Right cardiac atrium (tissue), 5 donors: ENCODE measurements around the gene SH3GL2. TPM values are rescaled to one million over a fixed set of nuclear protein-coding genes. Genes with fewer than 3 reads are reported as not detected.

Experiments
- ATAC-seq, 2 donors: fragments of 200-7000 bp; cut with Tn5 transposase; one replicate each; pipeline versions ENCODE4 v1.8.0 to v1.9.1; 2020; ENCODE audit warnings: moderate library complexity in 2 of 2, mild to moderate bottlenecking in 1 of 2
- DNase-seq, 3 donors: peaks; one replicate each; pipeline ENCODE4 v3.0.0-alpha.2; 2020
- H3K27ac ChIP-seq: one replicate; pipeline ENCODE4 v1.5.1; 2013; ENCODE audit warnings: mild to moderate bottlenecking, low read length, control low read depth, moderate library complexity
- H3K27me3 ChIP-seq: one replicate; pipeline ENCODE4 v1.6.1; 2013; ENCODE audit not compliant: control insufficient read depth, insufficient read depth
- H3K4me1 ChIP-seq: one replicate; pipeline ENCODE4 v1.6.1; 2013; ENCODE audit warnings: low read length; ENCODE audit not compliant: control insufficient read depth, insufficient read depth
- H3K4me3 ChIP-seq: one replicate; pipeline ENCODE4 v1.5.1; 2013; ENCODE audit warnings: low read length, control low read depth
- H3K9me3 ChIP-seq: one replicate; pipeline ENCODE4 v1.6.1; 2013; ENCODE audit warnings: low read length; ENCODE audit not compliant: control insufficient read depth
- WGBS: extraction: QIAGEN DNeasy Blood & Tissue Kit; methylation state at CpG from one replicate; pipeline ENCODE4 v1.1.7; 2013; 5-methylcytosine and 5-hydroxymethylcytosine counted together
- intact Hi-C, 4 donors: fragments of 100-400 bp; cut with DNase I; formaldehyde crosslinking; loops; one replicate each; pipeline versions ENCODE4 v1.11.0 to v1.14.0; 2022 to 2023
- long read RNA-seq, 4 donors: library from polyadenylated mRNA; unstranded; transcript quantifications; one replicate each; pipeline ENCODE4 v2.0.0, GENCODE V29; 2020 to 2021
- polyA plus RNA-seq: library from polyadenylated mRNA; stranded (reverse); fragments of 200-250 nt; gene quantifications from one replicate; pipeline ENCODE4 v1.2.3, GENCODE V29; 2013
- total RNA-seq, 4 donors: library from RNA; stranded (reverse); fragmentation: NEBNext Ultra II Directional; extraction: Animal tissue kit (Norgen Biotek cat#: 25700); gene quantifications; one replicate each; pipeline ENCODE4 v1.2.1, GENCODE V29; 2021
- donor health status: healthy with polysubstance abuse.
- donor health status: DM: no; HTN: yes; CAD: no.
- donor health status: DM: no; HTN: no; CAD: no.
- donor health status: DM: no; HTN: yes; CAD: no; lungs with severe emphysema.
- donor health status: DM: yes; HTN: yes; CAD: no.

Gene SH3GL2
- under 1 TPM in 1 of 4 donors, not detected in 3; 0.14 TPM for total RNA-seq
- 0.07 TPM for polyA plus RNA-seq
- long read RNA-seq, donor 1, result 0 reads
- long read RNA-seq, donor 2, result 0 reads
- long read RNA-seq, donor 3, result 0 reads
- long read RNA-seq, donor 4, result 0 reads

DNA sequence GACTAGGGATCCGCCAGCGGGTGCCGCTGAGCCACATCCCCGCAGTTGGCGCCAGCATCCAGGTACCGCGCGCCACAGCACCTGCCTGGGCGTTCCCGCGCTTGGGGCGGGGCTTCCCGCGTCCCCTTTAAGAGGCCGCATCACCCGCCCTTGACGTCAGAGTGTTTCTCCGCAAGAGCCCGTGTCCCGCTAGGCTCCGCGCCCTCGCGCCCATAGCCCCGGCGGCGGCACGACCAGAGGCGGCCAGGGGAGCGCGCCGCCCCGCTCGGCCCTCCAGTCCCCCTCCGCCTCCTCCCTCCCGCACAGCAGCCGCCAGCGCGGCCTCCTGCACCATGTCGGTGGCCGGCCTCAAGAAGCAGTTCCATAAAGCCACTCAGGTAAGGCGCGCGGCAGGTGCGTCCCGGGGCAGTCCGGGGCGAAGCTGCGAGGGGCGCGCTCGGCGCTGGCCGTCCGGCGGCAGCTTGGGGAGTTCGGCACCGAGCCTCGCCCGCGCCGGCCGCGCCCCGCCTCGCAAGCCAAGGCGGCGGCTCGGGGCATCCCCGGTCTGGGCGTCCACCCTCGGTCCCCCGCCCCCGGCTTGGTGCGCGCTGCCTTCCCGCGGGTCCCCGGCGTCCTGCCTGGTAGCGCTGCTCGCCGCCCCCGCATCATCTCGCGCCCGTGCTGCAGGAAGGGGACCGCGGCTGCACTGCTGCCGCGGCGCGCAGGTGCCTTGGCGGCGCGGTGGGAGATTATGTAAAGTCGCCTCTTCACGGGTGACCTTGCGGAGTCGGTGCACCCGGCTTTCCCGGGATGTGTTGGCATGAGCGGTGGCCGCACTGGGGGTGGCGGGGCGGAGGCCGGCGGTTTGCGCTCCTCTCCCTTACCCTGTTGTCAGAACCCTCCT lies at the start of gene SH3GL2:
TSS of gene SH3GL2 (plus strand) at position 156 of the 883 bp plus-strand sequence.
- ATAC-seq (peak; percentile 43 to 44), DNase-seq (peak; percentile 13 to 49 (median 43))
- WGBS, result 1% methylated on average over 109 of the region's 109 CpGs
- peaks cover 3% of the 10 kb centered on the region for H3K27me3 ChIP-seq
- no peak within 1 kb of the TSS for H3K27ac ChIP-seq
- intact Hi-C loops, result no loop called here
- no peaks in the 10 kb centered on the region for H3K9me3 ChIP-seq
- peak within 1 kb of the TSS; percentile 39 for H3K4me3 ChIP-seq
- no peaks in the 10 kb centered on the region for H3K4me1 ChIP-seq

GRCh38 chr9:17531642-17532254 lies 47.1 kb upstream of the SH3GL2 start:
- ATAC-seq (no peak), DNase-seq (peak in 2 of 3 donors; percentile 20 to 66)
- no peaks in the 10 kb centered on the region for H3K27me3 ChIP-seq
- H3K27ac ChIP-seq, result no peak overlapping the region
- intact Hi-C loops, result loop anchor here in 3 of 4 donors (5.0 to 10.0 kb wide), 4 partner anchors 271 to 683 kb away; no protein-coding TSS in a partner anchor
- no peaks in the 10 kb centered on the region for H3K9me3 ChIP-seq
- H3K4me3 ChIP-seq, result no peak overlapping the region
- H3K4me1 ChIP-seq, result no peaks in the 10 kb centered on the region
- 44% methylated on average over 10 of the region's 10 CpGs for WGBS

- H3K4me1 ChIP-seq, result no peaks in the 10 kb centered on the region
- H3K27me3 ChIP-seq, result no peaks in the 10 kb centered on the region
- H3K27ac ChIP-seq, result no peak overlapping the region
- no peak overlapping the region for H3K4me3 ChIP-seq
- 80% methylated on average over 6 of the region's 6 CpGs for WGBS
- DNase-seq, result no peak
- ATAC-seq, result no peak
- no peaks in the 10 kb centered on the region for H3K9me3 ChIP-seq
- intact Hi-C loops, result loop anchor here in 3 of 4 donors (5.0 to 10.0 kb wide), 4 partner anchors 270 to 682 kb away; no protein-coding TSS in a partner anchor
These were observed 46.4 kb upstream of the SH3GL2 start for GRCh38 chr9:17532461-17532860.

DNA sequence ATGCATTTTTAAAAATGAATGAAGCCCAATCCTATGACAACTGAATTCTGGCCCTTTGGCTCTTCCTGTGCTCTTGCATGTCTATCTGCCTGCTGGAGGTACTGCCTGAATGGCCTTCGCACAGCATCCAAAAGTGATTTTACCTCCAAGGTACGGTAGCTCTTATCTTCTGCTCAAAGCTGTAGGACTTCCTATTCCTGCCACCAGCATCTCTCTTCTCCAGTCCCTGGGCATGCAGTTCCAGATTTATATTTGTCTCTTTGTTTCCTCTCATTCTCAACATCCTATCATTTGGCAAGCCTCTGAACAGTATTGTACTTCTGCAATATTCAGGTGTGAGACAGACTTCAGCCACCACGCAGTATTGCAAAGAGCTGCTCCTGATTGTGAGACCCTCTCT lies 43.7 kb upstream of the SH3GL2 start:
- no peak overlapping the region for H3K4me3 ChIP-seq
- ATAC-seq (no peak), DNase-seq (no peak)
- H3K9me3 ChIP-seq, result no peaks in the 10 kb centered on the region
- intact Hi-C loops, result loop anchor here in 2 of 4 donors (10.0 kb wide), 2 partner anchors 270 to 680 kb away; no protein-coding TSS in a partner anchor
- WGBS, result 72% methylated on average over 3 of the region's 3 CpGs
- no peaks in the 10 kb centered on the region for H3K4me1 ChIP-seq
- no peak overlapping the region for H3K27ac ChIP-seq
- no peaks in the 10 kb centered on the region for H3K27me3 ChIP-seq

- Histone ChIP-seq H3K9me3 (no peaks in the 10 kb centered on the region), H3K4me1 (no peaks in the 10 kb centered on the region), H3K27me3 (no peaks in the 10 kb centered on the region), H3K27ac (no peak overlapping the region), H3K4me3 (no peak overlapping the region)
- no peak for ATAC-seq
- DNase-seq, result no peak
- intact Hi-C loops, result loop anchor here in 2 of 4 donors (10.0 kb wide), 2 partner anchors 269 to 679 kb away; no protein-coding TSS in a partner anchor
- WGBS, result 90% methylated on average over 7 of the region's 7 CpGs
These were observed 42.8 kb upstream of the SH3GL2 start for GRCh38 chr9:17536027-17536426.

- Histone ChIP-seq H3K4me3 (no peak overlapping the region), H3K4me1 (no peaks in the 10 kb centered on the region), H3K9me3 (peaks cover 2% of the 10 kb centered on the region), H3K27ac (no peak overlapping the region), H3K27me3 (no peaks in the 10 kb centered on the region)
- ATAC-seq (no peak), DNase-seq (no peak)
- WGBS, result 76% methylated on average over 2 of the region's 2 CpGs
- intact Hi-C loops, result no loop called here
These were observed 27.8 kb upstream of the SH3GL2 start for GRCh38 chr9:17551023-17551422.

- WGBS, result 55% methylated on average over 4 of the region's 4 CpGs
- no peak overlapping the region for H3K4me3 ChIP-seq
- H3K9me3 ChIP-seq, result no peaks in the 10 kb centered on the region
- H3K27ac ChIP-seq, result no peak overlapping the region
- ATAC-seq (no peak), DNase-seq (no peak)
- no peaks in the 10 kb centered on the region for H3K4me1 ChIP-seq
- no peaks in the 10 kb centered on the region for H3K27me3 ChIP-seq
- intact Hi-C loops, result no loop called here
These were observed 23.4 kb upstream of the SH3GL2 start for GRCh38 chr9:17555362-17556054.

GRCh38 chr9:17556255-17556654 lies 22.6 kb upstream of the SH3GL2 start:
- ATAC-seq, result no peak
- H3K4me1 ChIP-seq, result no peaks in the 10 kb centered on the region
- H3K9me3 ChIP-seq, result no peaks in the 10 kb centered on the region
- intact Hi-C loops, result no loop called here
- H3K4me3 ChIP-seq, result no peak overlapping the region
- no peak overlapping the region for H3K27ac ChIP-seq
- no peaks in the 10 kb centered on the region for H3K27me3 ChIP-seq
- 55% methylated on average over 8 of the region's 8 CpGs for WGBS
- no peak for DNase-seq

GRCh38 chr9:17556935-17557334 lies 21.9 kb upstream of the SH3GL2 start:
- Histone ChIP-seq H3K27me3 (no peaks in the 10 kb centered on the region), H3K4me1 (no peaks in the 10 kb centered on the region), H3K27ac (no peak overlapping the region), H3K9me3 (no peaks in the 10 kb centered on the region), H3K4me3 (no peak overlapping the region)
- ATAC-seq (no peak), DNase-seq (no peak)
- WGBS, result 23% methylated on average over 2 of the region's 2 CpGs
- intact Hi-C loops, result no loop called here

DNA sequence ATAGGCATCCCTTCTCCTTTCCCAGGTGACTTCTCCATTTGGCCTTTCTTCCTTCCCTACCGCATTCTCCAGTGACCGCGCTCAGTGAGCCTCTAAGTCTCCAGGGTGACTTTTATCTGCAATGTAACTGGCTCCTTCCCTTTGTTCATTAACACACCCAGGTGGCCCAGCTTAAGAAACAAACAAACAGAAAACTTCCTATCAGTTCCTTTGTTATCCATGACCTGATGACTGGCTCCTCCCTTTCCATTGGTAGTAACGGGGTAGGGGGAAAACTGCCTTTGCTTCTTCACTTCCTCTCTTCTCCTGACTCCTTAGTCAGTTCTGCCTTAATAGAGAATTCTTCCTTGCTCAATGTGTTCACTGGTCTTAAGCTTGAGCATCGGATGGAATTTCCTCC lies 7.0 kb upstream of the SH3GL2 start:
- Histone ChIP-seq H3K27ac (no peak overlapping the region), H3K9me3 (no peaks in the 10 kb centered on the region), H3K4me1 (no peaks in the 10 kb centered on the region), H3K4me3 (no peak overlapping the region), H3K27me3 (no peaks in the 10 kb centered on the region)
- no peak for DNase-seq
- intact Hi-C loops, result no loop called here
- no peak for ATAC-seq
- WGBS, result 60% methylated on average over 5 of the region's 5 CpGs
